GM18907 (cell line): ENCODE data around the gene MCRIP2.

Source experiments
- ATAC-seq: cut with Tn5 transposase; IDR thresholded peaks from one replicate; pipeline ENCODE4 v1.9.1; 2021; ENCODE audit warnings: mild to moderate bottlenecking, moderate library complexity; ENCODE audit not compliant: unreplicated experiment

MCRIP2 gene

DNA sequence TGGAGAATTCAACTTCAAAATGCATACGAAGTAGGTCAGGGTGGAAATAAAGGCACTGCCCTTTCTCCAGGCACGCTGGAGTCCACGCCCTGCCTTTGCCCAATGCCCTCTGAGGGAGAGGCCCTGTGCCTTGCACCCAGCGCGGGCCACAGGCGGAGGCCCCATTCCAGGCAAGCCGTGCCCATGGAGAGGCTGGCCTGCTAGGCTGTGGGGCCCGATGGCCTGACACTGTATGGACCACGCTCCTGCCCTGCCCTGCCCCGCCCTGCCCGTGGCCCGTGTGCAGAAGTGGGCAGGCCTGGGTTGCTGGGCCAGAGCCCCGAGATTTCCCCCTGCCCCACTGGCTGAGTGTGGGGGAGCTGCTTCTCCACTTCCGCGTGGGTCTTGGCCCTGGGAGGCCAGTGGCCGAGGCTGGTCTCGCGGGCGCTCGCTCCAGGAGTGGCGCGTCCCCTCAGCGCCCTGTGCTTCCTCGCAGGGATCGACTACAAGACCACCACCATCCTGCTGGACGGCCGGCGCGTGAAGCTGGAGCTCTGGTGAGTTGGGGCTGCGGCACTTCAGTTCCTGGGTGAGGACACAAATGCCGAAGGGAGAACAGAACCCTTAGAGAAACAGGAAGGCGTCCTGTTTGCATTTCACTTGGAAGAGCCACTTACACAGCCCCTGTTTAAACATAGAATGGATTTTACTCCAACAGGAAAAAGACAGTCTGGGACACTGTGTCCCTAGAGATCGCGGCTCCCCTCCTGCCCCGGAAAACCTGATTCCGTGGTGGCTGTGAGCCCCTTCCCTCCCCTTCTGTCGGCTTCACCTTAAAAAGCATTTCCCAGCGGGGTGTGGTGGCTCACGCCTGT, 24.7 kb upstream of the MCRIP2 start:
- no peak for ATAC-seq

DNA sequence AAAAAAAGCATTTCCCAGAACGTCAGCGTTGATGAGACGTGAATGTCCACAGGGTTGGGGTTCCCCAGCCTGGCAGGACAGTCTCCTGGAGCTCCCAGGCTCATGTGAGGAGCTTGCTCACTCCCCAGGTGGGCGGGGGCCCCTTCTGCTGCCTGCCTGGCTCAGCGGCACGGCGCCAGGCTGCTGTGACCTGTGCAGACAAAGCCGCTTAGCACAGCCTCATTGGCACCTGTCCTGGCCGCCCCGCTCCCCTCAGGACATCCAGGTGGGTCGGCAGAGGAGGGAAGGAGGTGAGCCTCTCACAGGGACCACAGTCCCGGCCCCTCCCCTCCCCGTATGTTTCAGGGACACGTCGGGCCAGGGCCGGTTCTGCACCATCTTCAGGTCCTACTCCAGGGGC, 23.8 kb upstream of the MCRIP2 start:
- no peak for ATAC-seq

DNA sequence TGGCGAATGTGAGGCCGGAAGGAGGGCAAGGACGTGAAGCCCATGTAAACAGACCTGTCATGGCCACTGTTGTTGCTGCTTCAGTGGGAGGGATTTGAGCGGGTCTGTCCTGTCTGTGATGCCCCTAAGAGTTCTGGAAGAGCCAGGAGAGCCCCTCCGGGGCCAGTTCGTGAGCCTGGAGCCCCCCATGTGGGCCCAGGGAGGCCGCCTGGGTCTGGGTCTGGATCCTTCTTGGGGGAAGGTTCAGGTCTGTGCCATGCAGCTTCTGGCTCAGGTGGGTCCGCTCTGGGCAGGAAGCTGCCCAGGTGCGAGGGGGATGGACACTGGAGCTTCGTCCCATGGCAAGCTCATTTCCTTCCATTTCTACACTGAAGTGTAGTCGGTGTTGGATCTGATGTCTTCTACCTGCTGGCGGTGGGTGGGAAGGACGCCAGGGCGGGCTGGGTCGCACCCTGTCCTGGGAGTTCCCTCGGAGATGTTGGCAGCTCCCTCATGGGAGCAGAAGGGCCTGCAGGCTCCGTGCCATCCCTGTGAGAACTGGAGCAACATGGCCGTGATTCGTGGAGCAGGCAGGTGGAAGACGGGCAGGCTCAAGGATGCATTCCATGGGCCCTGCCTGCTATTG, 22.0 kb upstream of the MCRIP2 start:
- no peak for ATAC-seq

DNA sequence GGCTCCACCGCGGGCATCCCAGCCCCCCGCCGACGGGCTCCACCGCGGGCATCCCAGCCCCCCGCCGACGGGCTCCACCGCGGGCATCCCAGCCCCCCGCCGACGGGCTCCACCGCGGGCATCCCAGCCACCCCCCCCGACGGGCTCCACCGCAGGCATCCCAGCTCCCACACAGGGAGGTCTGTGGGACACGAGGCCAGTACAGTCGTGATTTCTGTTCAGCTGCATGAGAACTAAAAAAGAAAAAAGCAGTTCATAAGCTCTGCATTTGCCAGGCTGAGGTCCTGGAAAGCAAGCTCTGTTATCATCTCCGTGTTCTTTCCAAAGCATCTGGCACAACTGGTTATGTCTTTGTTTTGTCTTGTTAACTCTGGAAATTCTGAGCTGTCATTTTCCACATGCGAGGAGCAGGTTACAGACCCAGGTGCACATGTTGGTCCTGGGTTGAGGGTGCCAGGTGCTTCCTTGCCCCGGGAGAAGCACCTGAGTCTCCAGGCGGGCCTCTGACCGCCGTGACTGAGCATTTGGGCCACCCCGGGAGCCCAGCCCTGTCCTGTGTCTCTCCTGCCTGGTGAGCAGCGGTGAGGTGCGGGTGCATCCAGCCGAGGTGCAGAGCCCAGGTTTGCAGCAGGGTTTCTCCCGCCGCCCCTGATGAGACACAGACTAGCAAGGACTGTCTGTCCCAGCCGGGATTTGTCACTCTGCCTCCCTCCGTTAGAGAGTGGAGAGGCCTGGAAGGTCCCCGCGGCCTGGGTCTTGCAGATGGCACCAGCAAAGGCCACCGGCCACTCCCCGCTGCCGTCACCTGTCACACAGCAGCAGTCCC, 20.7 kb upstream of the MCRIP2 start:
- ATAC-seq = no peak

- ATAC-seq = no peak
These were observed 20.0 kb upstream of the MCRIP2 start for GRCh38 chr16:621526-622105.

GRCh38 chr16:622920-623280, 18.7 kb upstream of the MCRIP2 start:
- ATAC-seq = no peak

DNA sequence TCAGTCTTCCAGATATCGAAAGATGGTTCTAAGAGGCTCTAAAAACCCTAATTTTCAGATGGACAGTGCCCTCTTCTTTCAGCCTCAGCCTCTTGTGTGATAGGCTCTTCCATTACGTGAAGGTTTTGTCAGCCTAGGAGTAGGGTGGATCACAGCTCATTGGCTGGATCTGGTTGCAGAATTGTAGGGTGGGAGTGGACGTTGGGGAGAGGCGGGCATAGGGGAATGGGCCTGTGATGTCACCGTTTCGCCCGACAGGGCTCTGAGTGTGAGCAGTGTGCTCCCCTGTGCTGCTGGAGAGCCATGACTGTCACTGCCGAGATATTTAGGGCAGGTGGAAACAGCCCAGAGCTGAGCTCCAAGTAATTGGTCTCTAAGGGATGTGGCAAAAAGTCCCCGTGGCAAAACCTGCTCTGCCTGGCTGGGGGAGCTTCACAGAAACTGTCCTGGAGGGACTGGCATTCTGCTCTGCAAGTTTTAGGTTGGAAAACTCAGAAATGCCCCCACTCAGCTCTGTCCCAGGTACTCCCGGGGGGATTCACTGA, 17.0 kb upstream of the MCRIP2 start:
- no peak for ATAC-seq

- ATAC-seq = no peak
These were observed 16.3 kb upstream of the MCRIP2 start for GRCh38 chr16:625117-625976.

GRCh38 chr16:625977-626765, 15.5 kb upstream of the MCRIP2 start:
- ATAC-seq = no peak

GRCh38 chr16:626787-627453, 14.7 kb upstream of the MCRIP2 start:
- ATAC-seq = no peak

DNA sequence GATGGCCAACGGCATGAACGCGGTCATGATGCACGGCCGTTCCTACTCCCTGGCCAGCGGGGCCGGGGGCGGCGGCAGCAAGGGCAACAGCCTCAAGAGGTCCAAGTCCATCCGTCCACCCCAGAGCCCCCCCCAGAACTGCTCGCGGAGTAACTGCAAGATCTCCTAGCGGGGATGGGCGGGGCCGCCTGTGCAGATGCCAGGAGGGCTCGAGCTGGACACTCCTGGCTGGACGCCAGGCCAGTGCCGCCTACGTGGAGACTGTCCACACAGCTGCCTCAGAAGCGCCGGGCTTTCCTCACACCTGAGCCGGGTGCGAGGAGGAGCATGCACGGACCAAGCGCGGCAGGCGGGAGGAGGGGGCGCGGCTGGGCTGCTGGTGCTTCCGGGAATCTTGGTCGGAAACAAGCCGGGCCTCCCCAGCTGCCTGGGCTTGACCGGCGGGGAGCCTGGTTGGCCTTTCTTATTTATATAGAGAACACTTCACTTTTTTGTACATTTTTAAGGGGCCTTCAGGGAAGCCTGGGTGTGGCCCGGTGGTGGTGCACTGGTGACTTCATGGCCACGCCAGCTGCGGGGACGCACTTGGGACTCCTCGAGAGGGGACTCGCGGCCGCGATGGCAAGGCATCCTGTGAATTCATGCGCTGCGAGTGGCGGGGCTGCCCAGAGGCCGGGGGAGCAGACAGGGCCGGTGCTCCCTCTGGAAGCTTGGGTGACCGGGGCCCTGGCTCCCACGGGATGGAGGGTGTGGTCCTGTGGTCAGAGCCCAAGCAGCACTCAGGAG, 14.0 kb upstream of the MCRIP2 start:
- ATAC-seq = no peak

- no peak for ATAC-seq
These were observed 13.1 kb upstream of the MCRIP2 start for GRCh38 chr16:628321-629061.

DNA sequence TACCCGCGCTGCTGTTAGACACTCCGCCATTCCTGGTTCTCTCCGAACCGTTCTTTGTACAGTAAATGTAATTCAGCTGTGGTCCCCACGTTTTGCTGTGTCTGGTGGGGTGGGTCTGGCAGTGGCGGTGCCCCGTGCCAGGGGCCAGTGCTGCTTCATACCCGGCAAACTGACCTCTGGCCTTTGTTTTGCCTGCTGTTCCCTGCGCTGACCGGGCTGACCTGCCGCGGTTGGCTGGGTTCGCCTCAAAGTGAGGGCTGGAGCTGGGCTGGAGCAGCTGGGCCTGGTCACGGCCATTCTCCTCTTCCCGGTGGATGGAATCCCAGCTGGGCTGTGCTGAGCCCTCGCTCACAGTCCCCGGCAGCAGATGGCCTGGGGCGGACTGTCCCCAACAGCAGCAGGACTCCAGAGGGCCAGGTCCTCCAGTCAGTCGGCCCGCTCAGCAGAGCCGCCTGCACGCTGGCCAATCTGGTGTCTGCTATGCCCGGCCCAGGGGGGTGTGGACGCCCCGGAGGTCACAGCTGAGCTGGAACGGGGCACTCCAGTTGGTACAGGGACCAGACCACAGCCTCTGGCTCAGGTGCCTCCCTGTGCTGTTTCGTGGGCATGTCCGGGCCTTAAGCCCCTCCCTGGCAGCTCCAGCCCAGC, 12.3 kb upstream of the MCRIP2 start:
- no peak for ATAC-seq

GRCh38 chr16:629833-630248, 11.8 kb upstream of the MCRIP2 start:
- ATAC-seq = no peak

DNA sequence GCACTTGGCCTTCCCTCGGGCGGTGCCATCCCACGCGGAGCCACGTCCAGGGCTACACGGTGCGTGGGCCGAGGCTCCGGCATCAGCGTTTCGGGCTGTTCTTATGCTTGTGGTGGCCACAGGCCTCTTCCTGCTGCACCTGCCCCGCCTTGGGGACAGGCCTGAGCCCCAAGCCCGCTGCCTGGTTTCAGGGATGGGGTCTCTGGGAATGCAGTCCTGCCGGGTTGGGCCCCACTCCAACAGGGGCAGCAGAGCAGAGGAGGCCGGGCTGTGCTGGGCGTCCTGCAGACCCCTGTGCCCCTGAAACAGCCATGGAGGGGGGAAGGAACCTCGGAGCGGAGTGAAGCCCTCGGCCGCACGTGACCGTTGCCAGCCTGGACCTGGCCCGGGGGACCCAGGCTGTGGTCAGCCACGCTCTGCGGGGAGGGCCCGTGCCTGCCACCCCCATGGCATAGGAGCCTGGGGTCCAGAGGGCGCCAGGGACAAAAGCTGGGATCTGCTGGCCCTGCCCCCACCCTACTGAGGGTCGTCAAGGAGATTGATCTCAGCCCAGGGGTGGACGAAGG, 11.3 kb upstream of the MCRIP2 start:
- no peak for ATAC-seq

DNA sequence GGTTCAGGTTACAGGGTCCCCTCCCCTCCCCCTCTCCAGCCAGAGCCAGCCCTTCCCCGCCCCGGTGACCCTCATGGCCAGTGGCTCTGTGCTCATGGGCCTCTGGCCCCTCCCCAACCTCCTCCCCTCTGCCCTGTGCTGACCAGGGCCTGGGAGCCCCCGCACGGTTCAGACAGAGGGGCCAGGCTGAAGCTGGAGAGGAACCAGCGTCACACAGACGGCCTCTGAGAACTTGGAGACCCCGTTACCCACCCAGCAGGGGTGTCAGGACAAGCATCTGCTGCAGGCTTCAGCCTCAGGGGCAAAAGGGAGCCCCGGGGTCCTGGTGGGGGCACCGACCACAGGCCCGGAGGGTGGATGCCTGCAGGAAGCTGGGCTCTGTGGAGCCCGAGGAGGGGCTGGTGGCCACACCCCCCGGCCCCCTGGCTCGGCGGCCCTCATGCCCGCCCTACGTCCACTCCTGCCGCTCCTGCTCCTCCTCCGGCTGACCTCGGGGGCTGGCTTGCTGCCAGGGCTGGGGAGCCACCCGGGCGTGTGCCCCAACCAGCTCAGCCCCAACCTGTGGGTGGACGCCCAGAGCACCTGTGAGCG, 10.7 kb upstream of the MCRIP2 start, which contains the start of gene WFIKKN1:
WFIKKN1 (plus strand) TSS at position 171 of the 591 bp plus-strand sequence; CDS start at position 440, 269 bp downstream.
- ATAC-seq = no peak
